Tongue (tissue), 2 donors: ENCODE measurements around the gene SPATA24. TPM values are rescaled to one million over a fixed set of nuclear protein-coding genes. Genes with fewer than 3 reads are reported as not detected.

Source experiments
- small RNA-seq: library from RNA; depleted of rRNA; stranded (forward); fragments of <200 nt; gene quantifications from one replicate; pipeline ENCODE3, GENCODE V24; 2014; ENCODE audit warnings: low replicate concordance
- total RNA-seq: library from RNA; depleted of rRNA; stranded (reverse); fragments of >200 nt; gene quantifications from one replicate; pipeline ENCODE4 v1.2.3, GENCODE V29; 2014

Gene SPATA24
- total RNA-seq, 1 donor from 2014 or later: 10.2 TPM

Small RNA genes lying within 50 kb of the gene (small RNA-seq; reads per million reads assigned to genes)
- gene RNU5B-4P: not detected

Other genes starting within 250 kb of the SPATA24 start
- gene SIL1, start 205.7 kb downstream of the SPATA24 start, total RNA-seq: 28.0 TPM
- gene MATR3, start 110.3 kb downstream of the SPATA24 start, total RNA-seq: 440 TPM
- 117 TPM for gene PAIP2, start 62.2 kb downstream of the SPATA24 start, total RNA-seq
- gene SLC23A1, start 20.8 kb downstream of the SPATA24 start, total RNA-seq: not detected
- 0.62 TPM for gene MZB1, start 14.2 kb downstream of the SPATA24 start, total RNA-seq
- 30.6 TPM for gene PROB1, start 9.0 kb downstream of the SPATA24 start, total RNA-seq
- 21.8 TPM for gene DNAJC18, start 35.4 kb upstream of the SPATA24 start, total RNA-seq
- gene ECSCR, start 58.7 kb upstream of the SPATA24 start, total RNA-seq: 7.9 TPM
- gene SMIM33, start 66.9 kb upstream of the SPATA24 start, total RNA-seq: not detected
- gene STING1, start 78.7 kb upstream of the SPATA24 start, total RNA-seq: 38.9 TPM
- 77.1 TPM for gene UBE2D2, start 157.2 kb upstream of the SPATA24 start, total RNA-seq
- gene CXXC5, start 244.3 kb upstream of the SPATA24 start, total RNA-seq: 93.9 TPM